HS-27A (cell line): ENCODE data around the gene NRG3.

ENCODE experiments used
- DNase-seq: peaks from one replicate; pipeline ENCODE4 v3.0.0-alpha.2; 2012; ENCODE audit warnings: low read depth, missing footprints

Gene NRG3

GRCh38 chr10:82394122-82394521 lies 519.1 kb downstream of the NRG3 start:
- no peak for DNase-seq

GRCh38 chr10:82394987-82395386 lies 520.0 kb downstream of the NRG3 start:
- no peak for DNase-seq

GRCh38 chr10:82396886-82397285 lies 521.9 kb downstream of the NRG3 start:
- no peak for DNase-seq

- no peak for DNase-seq
These were observed 522.9 kb downstream of the NRG3 start for GRCh38 chr10:82397854-82398253.

GRCh38 chr10:82399850-82400249 lies 524.9 kb downstream of the NRG3 start:
- no peak for DNase-seq

- no peak for DNase-seq
These were observed 525.8 kb downstream of the NRG3 start for GRCh38 chr10:82400841-82401240.

- DNase-seq: no peak
These were observed 528.0 kb downstream of the NRG3 start for GRCh38 chr10:82402906-82403401.

- DNase-seq: no peak
These were observed 534.7 kb downstream of the NRG3 start for GRCh38 chr10:82409671-82410070.

- no peak for DNase-seq
These were observed 536.4 kb downstream of the NRG3 start for GRCh38 chr10:82411416-82411815.

- DNase-seq: no peak
These were observed 545.0 kb downstream of the NRG3 start for GRCh38 chr10:82420001-82420400.

- no peak for DNase-seq
These were observed 554.3 kb downstream of the NRG3 start for GRCh38 chr10:82429302-82429701.

- no peak for DNase-seq
These were observed 563.3 kb downstream of the NRG3 start for GRCh38 chr10:82438277-82438676.

GRCh38 chr10:82440775-82441174 lies 565.8 kb downstream of the NRG3 start:
- no peak for DNase-seq

GRCh38 chr10:82452046-82452445 lies 577.1 kb downstream of the NRG3 start:
- no peak for DNase-seq

GRCh38 chr10:82452676-82453075 lies 577.7 kb downstream of the NRG3 start:
- no peak for DNase-seq

GRCh38 chr10:82453678-82454293 lies 578.8 kb downstream of the NRG3 start:
- no peak for DNase-seq

GRCh38 chr10:82462910-82463551 lies 588.0 kb downstream of the NRG3 start:
- no peak for DNase-seq

GRCh38 chr10:82463614-82464013 lies 588.6 kb downstream of the NRG3 start:
- no peak for DNase-seq

GRCh38 chr10:82464191-82464818 lies 589.3 kb downstream of the NRG3 start:
- DNase-seq: no peak

GRCh38 chr10:82464966-82465365 lies 590.0 kb downstream of the NRG3 start:
- no peak for DNase-seq

GRCh38 chr10:82468453-82468852 lies 593.5 kb downstream of the NRG3 start:
- no peak for DNase-seq

GRCh38 chr10:82472406-82473335 lies 597.7 kb downstream of the NRG3 start:
- DNase-seq: no peak
